A673 (cell line): ENCODE measurements around the gene MICB.

ENCODE experiments used
- EZH2 ChIP-seq: fragments of 200-600 bp; sonication (generic); IDR thresholded peaks from 2 replicates; pipeline ENCODE4 v1.6.1; 2017; ENCODE audit warnings: borderline replicate concordance, low read depth, mild to moderate bottlenecking, mixed read lengths, antibody characterized with exemption, low read length; ENCODE audit not compliant: poor library complexity, severe bottlenecking
- TF ChIP-seq, protein P1 (sequence below): fragments of 300-800, 200-600 bp; sonication (generic); conservative IDR thresholded peaks from 2 replicates; pipeline ENCODE4 v1.5.1; 2017; ENCODE audit warnings: low read depth, mild to moderate bottlenecking, antibody characterized with exemption, low read length, moderate library complexity, mixed read lengths

- no peak for TF ChIP-seq EZH2
- TF ChIP-seq, protein P1, sequence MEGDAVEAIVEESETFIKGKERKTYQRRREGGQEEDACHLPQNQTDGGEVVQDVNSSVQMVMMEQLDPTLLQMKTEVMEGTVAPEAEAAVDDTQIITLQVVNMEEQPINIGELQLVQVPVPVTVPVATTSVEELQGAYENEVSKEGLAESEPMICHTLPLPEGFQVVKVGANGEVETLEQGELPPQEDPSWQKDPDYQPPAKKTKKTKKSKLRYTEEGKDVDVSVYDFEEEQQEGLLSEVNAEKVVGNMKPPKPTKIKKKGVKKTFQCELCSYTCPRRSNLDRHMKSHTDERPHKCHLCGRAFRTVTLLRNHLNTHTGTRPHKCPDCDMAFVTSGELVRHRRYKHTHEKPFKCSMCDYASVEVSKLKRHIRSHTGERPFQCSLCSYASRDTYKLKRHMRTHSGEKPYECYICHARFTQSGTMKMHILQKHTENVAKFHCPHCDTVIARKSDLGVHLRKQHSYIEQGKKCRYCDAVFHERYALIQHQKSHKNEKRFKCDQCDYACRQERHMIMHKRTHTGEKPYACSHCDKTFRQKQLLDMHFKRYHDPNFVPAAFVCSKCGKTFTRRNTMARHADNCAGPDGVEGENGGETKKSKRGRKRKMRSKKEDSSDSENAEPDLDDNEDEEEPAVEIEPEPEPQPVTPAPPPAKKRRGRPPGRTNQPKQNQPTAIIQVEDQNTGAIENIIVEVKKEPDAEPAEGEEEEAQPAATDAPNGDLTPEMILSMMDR = no peak
These were observed 8.9 kb upstream of the MICB start for GRCh38 chr6:31489086-31489485.
